Transverse colon (tissue), 3 donors: ENCODE data around the gene SMOC1.

ENCODE experiments used
- EP300 ChIP-seq: sonication (generic); formaldehyde crosslinking; IDR thresholded peaks from one replicate; pipeline ENCODE4 v1.6.1; 2017; ENCODE audit warnings: antibody characterized with exemption, low read depth
- TF ChIP-seq, protein P1 (sequence below), 5 experiments: fragments of 200-600 bp in 3 of 5; fragments of 450-650 bp in 2 of 5; sonication (generic) in 3 of 5; IDR thresholded peaks; 1 replicate in 2 of 5; 2 replicates in 3 of 5; pipeline ENCODE4 v1.5.1; 2016 to 2017; ENCODE audit warnings: antibody characterized with exemption in 5 of 5, inconsistent platforms in 3 of 5, mild to moderate bottlenecking in 2 of 5, moderate library complexity in 1 of 5

DNA sequence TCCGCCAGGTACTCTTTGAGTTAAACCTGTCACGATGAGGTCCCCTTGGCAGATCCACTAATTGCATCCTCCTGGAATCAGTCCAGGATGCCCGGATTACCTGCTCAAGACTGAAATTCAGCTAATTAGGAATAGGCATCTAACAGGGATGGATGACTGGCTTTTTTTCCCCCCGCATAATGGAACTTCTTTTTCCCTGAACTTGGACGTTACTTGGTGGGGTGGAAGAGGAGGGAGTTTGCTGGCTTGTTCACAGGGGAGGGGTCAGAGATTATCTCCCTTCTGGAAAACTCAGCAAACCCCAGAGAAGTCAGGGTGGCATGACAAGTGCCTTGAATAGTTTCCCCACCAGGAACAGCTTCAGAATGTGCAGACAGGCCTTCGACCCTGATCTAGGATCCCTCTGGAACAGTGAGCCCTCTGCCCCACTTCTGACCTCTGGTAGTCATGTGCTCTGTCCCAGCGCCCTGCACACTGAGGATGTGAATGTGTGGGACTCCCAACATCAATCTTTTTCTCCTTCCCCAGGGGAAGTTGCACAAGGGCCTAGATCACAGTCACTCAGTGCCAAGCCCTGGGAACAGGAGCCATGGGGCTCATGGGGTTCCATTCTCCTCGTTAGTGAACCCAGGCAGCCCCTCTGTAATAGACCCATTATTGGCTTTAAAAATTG is 142.5 kb downstream of the SMOC1 start:
- TF ChIP-seq, protein P1, sequence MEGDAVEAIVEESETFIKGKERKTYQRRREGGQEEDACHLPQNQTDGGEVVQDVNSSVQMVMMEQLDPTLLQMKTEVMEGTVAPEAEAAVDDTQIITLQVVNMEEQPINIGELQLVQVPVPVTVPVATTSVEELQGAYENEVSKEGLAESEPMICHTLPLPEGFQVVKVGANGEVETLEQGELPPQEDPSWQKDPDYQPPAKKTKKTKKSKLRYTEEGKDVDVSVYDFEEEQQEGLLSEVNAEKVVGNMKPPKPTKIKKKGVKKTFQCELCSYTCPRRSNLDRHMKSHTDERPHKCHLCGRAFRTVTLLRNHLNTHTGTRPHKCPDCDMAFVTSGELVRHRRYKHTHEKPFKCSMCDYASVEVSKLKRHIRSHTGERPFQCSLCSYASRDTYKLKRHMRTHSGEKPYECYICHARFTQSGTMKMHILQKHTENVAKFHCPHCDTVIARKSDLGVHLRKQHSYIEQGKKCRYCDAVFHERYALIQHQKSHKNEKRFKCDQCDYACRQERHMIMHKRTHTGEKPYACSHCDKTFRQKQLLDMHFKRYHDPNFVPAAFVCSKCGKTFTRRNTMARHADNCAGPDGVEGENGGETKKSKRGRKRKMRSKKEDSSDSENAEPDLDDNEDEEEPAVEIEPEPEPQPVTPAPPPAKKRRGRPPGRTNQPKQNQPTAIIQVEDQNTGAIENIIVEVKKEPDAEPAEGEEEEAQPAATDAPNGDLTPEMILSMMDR (IDR thresholded peaks at IDR 0.05): no peak
- TF ChIP-seq EP300: no peak
